ENCODE measurements around the gene BHLHE40.

GRCh38 chr3:5023777-5024346, 44.6 kb downstream of the BHLHE40 start:
- TF ChIP-seq, protein P1, sequence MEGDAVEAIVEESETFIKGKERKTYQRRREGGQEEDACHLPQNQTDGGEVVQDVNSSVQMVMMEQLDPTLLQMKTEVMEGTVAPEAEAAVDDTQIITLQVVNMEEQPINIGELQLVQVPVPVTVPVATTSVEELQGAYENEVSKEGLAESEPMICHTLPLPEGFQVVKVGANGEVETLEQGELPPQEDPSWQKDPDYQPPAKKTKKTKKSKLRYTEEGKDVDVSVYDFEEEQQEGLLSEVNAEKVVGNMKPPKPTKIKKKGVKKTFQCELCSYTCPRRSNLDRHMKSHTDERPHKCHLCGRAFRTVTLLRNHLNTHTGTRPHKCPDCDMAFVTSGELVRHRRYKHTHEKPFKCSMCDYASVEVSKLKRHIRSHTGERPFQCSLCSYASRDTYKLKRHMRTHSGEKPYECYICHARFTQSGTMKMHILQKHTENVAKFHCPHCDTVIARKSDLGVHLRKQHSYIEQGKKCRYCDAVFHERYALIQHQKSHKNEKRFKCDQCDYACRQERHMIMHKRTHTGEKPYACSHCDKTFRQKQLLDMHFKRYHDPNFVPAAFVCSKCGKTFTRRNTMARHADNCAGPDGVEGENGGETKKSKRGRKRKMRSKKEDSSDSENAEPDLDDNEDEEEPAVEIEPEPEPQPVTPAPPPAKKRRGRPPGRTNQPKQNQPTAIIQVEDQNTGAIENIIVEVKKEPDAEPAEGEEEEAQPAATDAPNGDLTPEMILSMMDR (IDR thresholded peaks at IDR 0.05; ENCODE audit: insufficient read depth, low read length, poor library complexity, severe bottlenecking) = no peak
- no peak for TF ChIP-seq EZH2phosphoT487 (conservative IDR thresholded peaks at IDR 0.05; ENCODE audit: low read length)
